NB4 (cell line): ENCODE data around the gene WFDC5.
"Not testable (repeated sequence)": the region's sequence is repeated elsewhere in the genome, so short reads cannot be mapped to it uniquely, and the experiment has no call there.

Source experiments
- DNase-seq: peaks from one replicate; pipeline ENCODE4 v3.0.0; 2010; ENCODE audit warnings: low read depth
- H3K4me3 ChIP-seq: one replicate; pipeline ENCODE4 v1.5.1; 2011; ENCODE audit warnings: mild to moderate bottlenecking, low read depth, low read length, moderate library complexity
- CTCF ChIP-seq: IDR thresholded peaks from one replicate; pipeline ENCODE4 v1.5.1; 2012; ENCODE audit warnings: low read depth, low read length
- MAX ChIP-seq: IDR thresholded peaks from 2 replicates; pipeline ENCODE4 v1.6.1; 2011; ENCODE audit warnings: low read depth, low read length
- MYC ChIP-seq: IDR thresholded peaks from 2 replicates; pipeline ENCODE4 v1.6.1; 2011; ENCODE audit warnings: low read depth, low read length
- POLR2A ChIP-seq: IDR thresholded peaks from 2 replicates; pipeline ENCODE4 v1.6.1; 2011; ENCODE audit warnings: mild to moderate bottlenecking; ENCODE audit not compliant: insufficient read length; ENCODE audit errors: extremely low read depth

WFDC5 gene

GRCh38 chr20:45066372-45066771, 48.6 kb downstream of the WFDC5 start:
- DNase-seq, result no peak

GRCh38 chr20:45064812-45065211, 50.2 kb downstream of the WFDC5 start:
- no peak overlapping the region for H3K4me3 ChIP-seq
- no peak for DNase-seq
- TF ChIP-seq MYC, result no peak
- TF ChIP-seq POLR2A, result no peak
- no peak for TF ChIP-seq MAX
- TF ChIP-seq CTCF, result no peak

More at GRCh38 chr20:45066372-45066771, 48.6 kb downstream of the WFDC5 start:
- no peak overlapping the region for H3K4me3 ChIP-seq
- TF ChIP-seq CTCF (no peak), MAX (no peak), MYC (no peak), POLR2A (no peak)

GRCh38 chr20:45063107-45063506, 51.9 kb downstream of the WFDC5 start:
- not testable (repeated sequence) for DNase-seq, H3K4me3 ChIP-seq

- no peak for TF ChIP-seq MYC
- DNase-seq, result no peak
- no peak overlapping the region for H3K4me3 ChIP-seq
Observed at GRCh38 chr20:45061244-45061643, 53.7 kb downstream of the WFDC5 start.

- no peak overlapping the region for H3K4me3 ChIP-seq
- no peak for TF ChIP-seq MYC
- no peak for TF ChIP-seq POLR2A
- DNase-seq, result no peak
Observed at GRCh38 chr20:45060294-45060693, 54.7 kb downstream of the WFDC5 start.
